GM19452 (cell line): ENCODE measurements around the gene SLC35F1.

Source experiments
- ATAC-seq: cut with Tn5 transposase; IDR thresholded peaks from one replicate; pipeline ENCODE4 v1.9.1; 2021; ENCODE audit not compliant: unreplicated experiment

Gene SLC35F1

DNA sequence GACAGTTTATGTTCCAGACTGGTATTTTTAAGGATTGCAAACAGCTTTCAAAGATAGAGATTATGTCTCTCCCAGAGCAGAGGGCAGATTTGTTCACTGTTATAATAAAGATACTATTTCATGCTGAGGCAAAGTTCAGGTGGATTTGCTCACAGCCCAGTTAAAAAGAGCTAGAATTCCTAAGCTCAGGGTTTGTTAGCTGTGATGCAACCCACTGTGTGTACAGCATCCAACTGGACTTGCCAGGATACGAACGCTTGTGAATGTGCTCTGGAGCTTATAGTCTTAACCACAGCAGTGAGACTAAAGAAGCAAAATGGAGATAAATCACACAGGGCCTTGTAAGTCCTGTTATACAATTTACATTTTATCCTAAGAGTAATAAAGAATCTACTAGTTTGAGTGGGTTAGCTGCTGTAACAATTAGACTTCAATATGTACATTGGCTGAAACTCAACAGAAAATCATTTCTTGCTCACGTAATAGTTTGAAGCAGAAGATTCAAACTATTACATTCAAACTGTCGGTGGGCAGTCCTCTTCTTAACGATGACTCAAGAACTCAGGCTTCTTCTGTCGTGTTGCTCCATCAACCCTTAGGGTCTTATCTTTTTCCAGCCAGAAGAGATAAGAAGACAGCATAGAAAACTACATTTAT is 437.1 kb downstream of the SLC35F1 start:
- ATAC-seq: no peak

DNA sequence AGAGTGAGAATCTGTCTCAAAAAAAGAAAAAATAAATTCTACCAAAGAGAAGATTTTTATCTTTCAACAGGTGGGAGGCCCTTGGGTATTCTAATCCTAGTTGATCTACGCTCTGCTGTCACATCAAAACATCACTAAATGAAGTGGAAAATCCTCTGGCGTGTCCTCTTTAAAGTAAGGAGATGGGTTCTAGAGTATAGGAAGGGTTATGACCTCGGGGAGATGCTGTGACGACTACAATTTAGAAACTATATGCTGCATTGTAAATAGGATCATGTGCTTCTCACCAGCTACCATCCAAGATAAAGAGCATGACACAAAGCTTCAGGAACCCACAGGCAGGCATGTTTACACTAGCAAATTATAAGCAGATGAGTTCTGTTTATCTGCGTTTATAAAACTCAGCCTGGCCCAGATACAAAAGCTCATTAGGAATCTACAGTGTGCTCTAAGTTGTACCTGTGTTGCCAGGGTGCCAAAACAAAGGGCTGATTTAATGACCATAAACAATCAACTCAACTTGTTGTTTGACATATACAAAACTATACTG is 443.9 kb downstream of the SLC35F1 start:
- no peak for ATAC-seq

DNA sequence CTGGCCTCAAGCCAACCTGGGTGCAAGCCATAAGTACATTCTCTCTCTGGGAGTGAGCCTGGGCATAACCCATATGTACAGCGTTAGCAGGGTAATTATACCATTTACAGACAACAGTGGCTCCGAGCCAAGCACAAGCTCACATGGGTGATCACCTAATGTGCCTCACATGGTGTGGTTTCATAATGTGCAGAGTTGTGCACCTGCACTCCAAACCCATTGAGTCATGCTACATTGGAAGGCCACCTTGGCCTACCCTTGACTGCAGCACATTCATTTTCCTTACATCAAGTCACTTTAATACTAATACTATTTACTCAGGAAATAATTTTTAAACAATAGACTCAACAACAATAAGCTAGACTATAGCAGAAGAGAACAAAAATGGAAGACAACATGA is 446.5 kb downstream of the SLC35F1 start:
- no peak for ATAC-seq

DNA sequence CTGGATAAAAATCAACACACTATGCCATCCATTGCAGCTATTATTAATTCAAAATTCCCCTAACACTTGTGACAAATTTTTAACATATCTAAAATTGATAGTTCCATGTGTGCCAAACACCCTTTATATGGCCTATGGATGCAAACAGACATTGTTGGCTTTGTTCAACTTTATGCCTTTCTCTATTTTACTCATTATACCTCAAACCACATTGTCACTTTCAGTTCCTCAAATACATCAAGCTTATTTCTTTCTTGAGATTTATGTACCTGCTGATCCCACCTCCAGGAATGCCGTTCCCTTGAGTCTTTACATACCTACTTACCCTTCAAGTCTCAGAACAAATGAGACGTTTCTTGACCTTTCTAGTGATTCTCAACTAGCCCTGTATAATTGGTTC is 447.6 kb downstream of the SLC35F1 start:
- peak; percentile 97 for ATAC-seq

DNA sequence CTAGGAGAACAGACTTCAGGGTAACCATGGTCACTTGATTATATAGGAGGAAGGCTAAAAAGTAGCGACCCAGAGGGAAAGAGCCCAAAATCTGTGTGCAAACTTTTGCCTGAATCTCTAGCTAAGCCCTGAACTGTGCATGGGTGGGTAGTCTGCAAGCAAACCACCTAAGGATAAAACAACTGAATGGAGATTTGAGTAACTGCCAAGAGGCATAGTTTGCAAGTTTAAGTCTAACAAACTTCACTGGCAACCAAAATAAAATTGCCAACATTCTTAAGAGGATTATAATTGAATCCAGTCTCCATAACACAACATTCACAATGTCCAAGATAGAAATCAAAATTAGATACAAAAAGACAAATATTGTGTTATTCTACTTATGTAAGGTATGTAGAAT is 449.0 kb downstream of the SLC35F1 start:
- ATAC-seq: no peak

DNA sequence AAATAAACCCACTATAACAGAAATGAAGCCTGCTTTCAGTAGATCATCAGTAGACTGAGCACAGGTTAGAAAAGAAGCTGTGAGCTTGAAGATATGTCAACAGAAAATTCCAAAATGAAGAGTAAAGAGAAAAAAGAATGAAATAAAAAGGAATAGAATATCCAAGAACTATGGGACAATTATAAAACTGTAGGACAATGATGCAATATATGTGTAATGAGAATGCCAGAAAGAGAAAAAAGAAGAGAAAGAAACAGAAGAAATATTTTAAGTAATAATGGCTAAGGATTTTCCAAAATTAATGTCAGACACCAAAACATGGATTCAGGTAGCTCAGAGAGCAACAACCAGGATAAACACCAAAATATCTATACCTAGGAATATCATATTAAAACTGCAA is 449.6 kb downstream of the SLC35F1 start:
- ATAC-seq: no peak
